HFFc6 (cell line): ENCODE measurements around the gene UBASH3B. TPM values are rescaled to one million over a fixed set of nuclear protein-coding genes. Genes with fewer than 3 reads are reported as not detected.

Experiments
- DNase-seq: peaks from one replicate; pipeline ENCODE4 v3.0.0-alpha.2; 2018
- H3K27ac Mint-ChIP-seq: 2 replicates; pipeline ENCODE4 v1.8.0; 2020; ENCODE audit warnings: mild to moderate bottlenecking, mixed read lengths
- H3K27me3 Mint-ChIP-seq: 2 replicates; pipeline ENCODE4 v1.8.0; 2021; ENCODE audit warnings: mild to moderate bottlenecking, moderate library complexity, mixed read lengths; ENCODE audit not compliant: insufficient read depth
- H3K36me3 Mint-ChIP-seq: 2 replicates; pipeline ENCODE4 v1.8.0; 2021; ENCODE audit warnings: low read depth, mixed read lengths
- H3K4me1 Mint-ChIP-seq: 2 replicates; pipeline ENCODE4 v1.8.0; 2020; ENCODE audit warnings: low read depth, mixed read lengths
- H3K4me3 Mint-ChIP-seq: 2 replicates; pipeline ENCODE4 v1.8.0; 2020; ENCODE audit warnings: mild to moderate bottlenecking, moderate library complexity, mixed read lengths
- H3K9me3 Mint-ChIP-seq: 2 replicates; pipeline ENCODE4 v1.8.0; 2020; ENCODE audit warnings: mild to moderate bottlenecking, mixed read lengths
- total RNA-seq, 6 experiments: library from RNA; stranded (reverse); fragmentation: NEBNext Ultra II Directional; extraction: Animal tissue kit (Norgen Biotek cat#: 25700); gene quantifications; 2 replicates in 1 of 6; 3 replicates in 5 of 6; pipeline ENCODE4 v1.2.3, GENCODE V29; 2021
- TF ChIP-seq, protein P1 (sequence below): fragments of 200-600 bp; sonication (generic); IDR thresholded peaks from 2 replicates; pipeline ENCODE4 v1.5.0; 2021; ENCODE audit warnings: antibody characterized with exemption, mild to moderate bottlenecking

The UBASH3B gene
- total RNA-seq, 6 experiments from 2014 or later, result 44.6 to 60.4 (median 52.9) TPM

DNA sequence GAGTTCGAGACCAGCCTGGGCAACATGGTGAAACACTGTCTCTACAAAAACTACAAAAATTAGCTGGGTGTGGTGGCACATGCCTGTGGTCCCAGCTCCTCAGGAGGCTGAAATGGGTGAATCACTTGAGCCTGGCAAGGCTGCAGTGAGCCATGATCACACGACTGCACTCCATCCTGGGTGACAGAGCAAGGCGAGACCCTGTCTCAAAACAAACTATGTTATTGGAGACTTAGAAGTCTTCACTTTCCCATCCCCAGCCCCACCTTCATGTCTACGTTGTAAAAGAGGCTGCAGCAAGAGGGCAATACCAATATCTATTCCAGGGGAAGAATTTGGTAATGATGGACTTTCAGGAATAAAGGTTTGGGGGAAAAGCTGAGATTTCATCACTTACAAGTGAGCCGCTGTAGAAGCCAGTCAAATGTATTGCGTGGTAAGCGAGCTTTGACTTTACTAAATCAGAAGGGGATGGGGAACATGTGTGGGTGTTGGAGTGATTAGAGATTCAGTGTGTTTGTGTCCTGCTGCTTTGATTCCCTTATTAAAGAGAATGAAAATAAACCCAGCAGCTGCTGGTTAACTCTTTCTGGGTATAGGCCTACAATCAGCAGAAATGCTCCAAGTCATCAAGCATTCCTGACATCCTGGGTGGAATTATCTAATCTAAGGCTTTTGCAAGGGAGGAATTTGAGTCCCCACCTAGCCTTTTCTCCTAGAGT lies 53.7 kb downstream of the UBASH3B start:
- peak; percentile 88 for DNase-seq
- peak overlapping the region; percentile 93 for H3K27ac Mint-ChIP-seq
- H3K4me1 Mint-ChIP-seq, result peaks cover 77% of the 10 kb centered on the region
- no peaks in the 10 kb centered on the region for H3K27me3 Mint-ChIP-seq
- H3K4me3 Mint-ChIP-seq, result peak overlapping the region; percentile 71
- H3K36me3 Mint-ChIP-seq, result peaks cover 1% of the 10 kb centered on the region
- TF ChIP-seq, protein P1, sequence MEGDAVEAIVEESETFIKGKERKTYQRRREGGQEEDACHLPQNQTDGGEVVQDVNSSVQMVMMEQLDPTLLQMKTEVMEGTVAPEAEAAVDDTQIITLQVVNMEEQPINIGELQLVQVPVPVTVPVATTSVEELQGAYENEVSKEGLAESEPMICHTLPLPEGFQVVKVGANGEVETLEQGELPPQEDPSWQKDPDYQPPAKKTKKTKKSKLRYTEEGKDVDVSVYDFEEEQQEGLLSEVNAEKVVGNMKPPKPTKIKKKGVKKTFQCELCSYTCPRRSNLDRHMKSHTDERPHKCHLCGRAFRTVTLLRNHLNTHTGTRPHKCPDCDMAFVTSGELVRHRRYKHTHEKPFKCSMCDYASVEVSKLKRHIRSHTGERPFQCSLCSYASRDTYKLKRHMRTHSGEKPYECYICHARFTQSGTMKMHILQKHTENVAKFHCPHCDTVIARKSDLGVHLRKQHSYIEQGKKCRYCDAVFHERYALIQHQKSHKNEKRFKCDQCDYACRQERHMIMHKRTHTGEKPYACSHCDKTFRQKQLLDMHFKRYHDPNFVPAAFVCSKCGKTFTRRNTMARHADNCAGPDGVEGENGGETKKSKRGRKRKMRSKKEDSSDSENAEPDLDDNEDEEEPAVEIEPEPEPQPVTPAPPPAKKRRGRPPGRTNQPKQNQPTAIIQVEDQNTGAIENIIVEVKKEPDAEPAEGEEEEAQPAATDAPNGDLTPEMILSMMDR, result no peak
- H3K9me3 Mint-ChIP-seq, result no peaks in the 10 kb centered on the region

DNA sequence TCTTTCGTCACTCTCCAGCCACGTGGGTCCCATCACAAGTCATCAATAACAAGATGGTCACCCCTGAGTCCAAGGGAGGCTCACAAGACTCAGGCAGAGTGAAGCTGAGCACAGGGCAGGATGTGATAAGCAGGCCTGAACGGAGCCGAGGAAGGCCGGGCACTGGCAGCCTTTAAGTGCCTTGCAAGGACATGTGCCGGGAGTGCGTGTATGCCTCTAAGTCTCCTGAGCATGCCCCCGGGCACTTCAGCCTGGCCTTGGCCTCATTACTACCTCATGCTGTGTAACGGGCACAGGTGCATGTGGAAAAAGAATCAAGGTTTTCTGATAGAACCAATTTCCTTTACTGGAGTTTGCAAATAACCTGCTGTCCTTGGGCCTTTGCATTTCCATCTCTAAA lies 55.8 kb downstream of the UBASH3B start:
- Mint-ChIP-seq H3K27ac (peak overlapping the region; percentile 93), H3K36me3 (no peaks in the 10 kb centered on the region; the same call in 1 of the 2 replicates), H3K4me1 (peaks cover 68% of the 10 kb centered on the region), H3K27me3 (no peaks in the 10 kb centered on the region; the same call in 1 of the 2 replicates), H3K9me3 (no peaks in the 10 kb centered on the region), H3K4me3 (no peak overlapping the region)
- TF ChIP-seq, protein P1, result no peak
- no peak for DNase-seq

DNA sequence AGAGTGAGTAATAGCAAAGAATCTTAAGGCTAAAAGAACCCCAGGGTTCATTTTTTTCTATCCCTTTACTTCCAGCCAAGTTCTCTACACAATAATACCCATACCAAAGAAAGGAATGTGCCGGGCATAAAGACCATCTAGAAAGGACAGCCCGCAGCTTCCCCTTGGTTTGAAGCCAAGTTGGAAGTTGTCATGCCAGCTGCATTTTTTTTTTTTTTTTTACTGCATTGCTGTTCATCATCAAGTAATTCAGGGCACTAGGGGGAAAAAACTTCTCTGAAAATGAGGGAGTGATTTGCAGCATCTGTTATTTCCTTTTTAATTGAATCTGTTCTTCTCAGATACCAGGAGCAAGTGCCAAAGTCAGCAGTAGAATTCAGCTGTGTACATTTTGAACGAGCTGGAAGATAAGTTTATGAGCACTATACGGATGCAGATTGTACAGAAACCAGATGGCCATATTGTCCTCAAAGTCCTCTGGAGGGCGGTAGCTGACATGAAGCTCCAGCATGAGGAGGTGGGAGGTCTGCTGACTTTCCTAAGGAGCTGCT lies 56.4 kb downstream of the UBASH3B start:
- Mint-ChIP-seq H3K36me3 (no peaks in the 10 kb centered on the region; the same call in 1 of the 2 replicates), H3K4me3 (no peak overlapping the region; the same call in 1 of the 2 replicates), H3K27me3 (no peaks in the 10 kb centered on the region; the same call in 1 of the 2 replicates), H3K9me3 (no peaks in the 10 kb centered on the region), H3K4me1 (peaks cover 66% of the 10 kb centered on the region), H3K27ac (peak overlapping the region; percentile 66)
- TF ChIP-seq, protein P1, result peak; percentile 30; the same call in 1 of the 2 replicates
- DNase-seq, result peak; percentile 46

DNA sequence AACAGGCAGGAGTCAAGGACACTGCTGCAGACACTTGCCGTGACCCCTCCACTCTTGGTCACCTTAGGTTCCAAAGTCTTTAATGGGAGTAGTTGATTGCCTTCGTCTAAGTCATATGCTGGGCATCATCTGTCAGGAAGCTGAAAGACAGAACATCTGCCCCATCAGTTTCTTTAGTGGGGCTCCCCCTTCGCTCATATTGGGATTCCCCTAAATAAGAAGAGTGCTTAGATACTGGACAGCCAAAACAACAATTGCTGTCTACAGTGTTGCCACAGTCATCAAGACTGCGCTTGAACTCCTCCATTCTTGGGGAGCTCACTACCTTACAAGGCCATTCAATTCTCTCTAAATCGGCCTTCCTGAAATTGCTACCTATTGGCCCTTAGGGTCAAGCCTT lies 58.5 kb downstream of the UBASH3B start:
- no peak overlapping the region for H3K27ac Mint-ChIP-seq
- H3K36me3 Mint-ChIP-seq, result no peaks in the 10 kb centered on the region; the same call in 1 of the 2 replicates
- peaks cover 51% of the 10 kb centered on the region for H3K4me1 Mint-ChIP-seq
- H3K9me3 Mint-ChIP-seq, result no peaks in the 10 kb centered on the region
- no peaks in the 10 kb centered on the region; the same call in 1 of the 2 replicates for H3K27me3 Mint-ChIP-seq
- no peak overlapping the region for H3K4me3 Mint-ChIP-seq
- TF ChIP-seq, protein P1, result no peak
- no peak for DNase-seq

DNA sequence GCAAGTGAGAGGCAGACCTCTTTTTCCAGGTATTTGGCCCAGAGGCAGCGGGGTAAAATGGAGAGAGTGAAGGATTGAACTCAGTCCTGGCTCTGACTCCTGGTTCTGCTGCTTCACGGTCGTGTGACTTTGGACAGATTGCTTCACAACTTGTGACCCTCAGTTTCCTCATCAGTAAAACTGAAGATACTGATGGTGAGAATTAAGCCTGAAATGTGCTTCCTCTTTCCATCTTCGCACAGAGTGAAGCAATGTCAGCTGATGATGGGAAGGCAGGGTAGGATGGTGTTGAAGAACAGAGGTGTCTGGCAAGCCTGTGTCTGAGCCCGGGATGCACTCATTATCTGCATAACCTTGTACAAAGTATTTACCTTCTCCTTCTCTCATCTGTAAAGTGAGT lies 59.0 kb downstream of the UBASH3B start:
- Mint-ChIP-seq H3K9me3 (no peaks in the 10 kb centered on the region), H3K36me3 (peaks cover under 1% of the 10 kb centered on the region), H3K4me3 (no peak overlapping the region), H3K27me3 (no peaks in the 10 kb centered on the region; the same call in 1 of the 2 replicates), H3K4me1 (peaks cover 51% of the 10 kb centered on the region), H3K27ac (no peak overlapping the region)
- TF ChIP-seq, protein P1, result no peak
- DNase-seq, result no peak
